ENCODE results near the gene DNAJC3. TPM values are rescaled to one million over a fixed set of nuclear protein-coding genes. Genes with fewer than 3 reads are reported as not detected.

DNAJC3 gene
- total RNA-seq, 1 experiment from 2014 or later = 25.7 TPM

GRCh38 chr13:95656386-95657015 lies 20.4 kb upstream of the DNAJC3 start:
- no peaks in the 10 kb centered on the region for H3K9me3 ChIP-seq (ENCODE audit: control insufficient read depth, insufficient read depth, low read depth, low read length)
- H3K4me1 ChIP-seq (ENCODE audit: control insufficient read depth, insufficient read depth, low read length) = no peaks in the 10 kb centered on the region
- H3K27ac ChIP-seq (ENCODE audit: low read length) = no peak overlapping the region
- no peak for DNase-seq (ENCODE audit: low read depth, low spot score)
- in situ Hi-C loops (cut with HindIII; ENCODE audit: low pct_unique_long_range_greater_than_20kb, low sequenced_read_pairs) (no loop called here), intact Hi-C loops (cut with micrococcal nuclease; ENCODE audit: unreplicated experiment) (no loop called here)
- no peaks in the 10 kb centered on the region for H3K27me3 ChIP-seq (ENCODE audit: control insufficient read depth, insufficient read depth, low read length)
- POLR2A ChIA-PET = no interaction called here
- CTCF ChIA-PET = no interaction called here
- no peak overlapping the region for H3K4me3 ChIP-seq (ENCODE audit: low read depth in 2 of 2, low read length in 2 of 2)
- TF ChIP-seq, protein P1, sequence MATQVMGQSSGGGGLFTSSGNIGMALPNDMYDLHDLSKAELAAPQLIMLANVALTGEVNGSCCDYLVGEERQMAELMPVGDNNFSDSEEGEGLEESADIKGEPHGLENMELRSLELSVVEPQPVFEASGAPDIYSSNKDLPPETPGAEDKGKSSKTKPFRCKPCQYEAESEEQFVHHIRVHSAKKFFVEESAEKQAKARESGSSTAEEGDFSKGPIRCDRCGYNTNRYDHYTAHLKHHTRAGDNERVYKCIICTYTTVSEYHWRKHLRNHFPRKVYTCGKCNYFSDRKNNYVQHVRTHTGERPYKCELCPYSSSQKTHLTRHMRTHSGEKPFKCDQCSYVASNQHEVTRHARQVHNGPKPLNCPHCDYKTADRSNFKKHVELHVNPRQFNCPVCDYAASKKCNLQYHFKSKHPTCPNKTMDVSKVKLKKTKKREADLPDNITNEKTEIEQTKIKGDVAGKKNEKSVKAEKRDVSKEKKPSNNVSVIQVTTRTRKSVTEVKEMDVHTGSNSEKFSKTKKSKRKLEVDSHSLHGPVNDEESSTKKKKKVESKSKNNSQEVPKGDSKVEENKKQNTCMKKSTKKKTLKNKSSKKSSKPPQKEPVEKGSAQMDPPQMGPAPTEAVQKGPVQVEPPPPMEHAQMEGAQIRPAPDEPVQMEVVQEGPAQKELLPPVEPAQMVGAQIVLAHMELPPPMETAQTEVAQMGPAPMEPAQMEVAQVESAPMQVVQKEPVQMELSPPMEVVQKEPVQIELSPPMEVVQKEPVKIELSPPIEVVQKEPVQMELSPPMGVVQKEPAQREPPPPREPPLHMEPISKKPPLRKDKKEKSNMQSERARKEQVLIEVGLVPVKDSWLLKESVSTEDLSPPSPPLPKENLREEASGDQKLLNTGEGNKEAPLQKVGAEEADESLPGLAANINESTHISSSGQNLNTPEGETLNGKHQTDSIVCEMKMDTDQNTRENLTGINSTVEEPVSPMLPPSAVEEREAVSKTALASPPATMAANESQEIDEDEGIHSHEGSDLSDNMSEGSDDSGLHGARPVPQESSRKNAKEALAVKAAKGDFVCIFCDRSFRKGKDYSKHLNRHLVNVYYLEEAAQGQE (IDR thresholded peaks at IDR 0.05; ENCODE audit: insufficient read depth in 1 of 2, low read depth in 2 of 2, low read length in 1 of 2) = no peak
- TF ChIP-seq SIN3A (IDR thresholded peaks at IDR 0.05; ENCODE audit: borderline replicate concordance, insufficient read depth, low read depth, low read length) (no peak), TCF7L2 (IDR thresholded peaks at IDR 0.05; ENCODE audit: low read depth, low read length) (no peak), POLR2AphosphoS5 (IDR thresholded peaks at IDR 0.05; ENCODE audit: low read depth, low read length) (no peak), CTCF (IDR thresholded peaks at IDR 0.05) (no peak)
- no TSS peak for BruUV-seq (replicated peaks)
- H3K36me3 ChIP-seq (ENCODE audit: control insufficient read depth, insufficient read depth, low read length) = no peaks in the 10 kb centered on the region
- ATAC-seq = no peak

- TF ChIP-seq TCF7L2 (IDR thresholded peaks at IDR 0.05; ENCODE audit: low read depth, low read length) (no peak), CTCF (IDR thresholded peaks at IDR 0.05) (no peak), SIN3A (IDR thresholded peaks at IDR 0.05; ENCODE audit: borderline replicate concordance, insufficient read depth, low read depth, low read length) (no peak), POLR2AphosphoS5 (IDR thresholded peaks at IDR 0.05; ENCODE audit: low read depth, low read length) (no peak)
- TF ChIP-seq, protein P1 (IDR thresholded peaks at IDR 0.05; ENCODE audit: insufficient read depth in 1 of 2, low read depth in 2 of 2, low read length in 1 of 2) = no peak
- H3K4me1 ChIP-seq (ENCODE audit: control insufficient read depth, insufficient read depth, low read length) = no peaks in the 10 kb centered on the region
- H3K36me3 ChIP-seq (ENCODE audit: control insufficient read depth, insufficient read depth, low read length) = no peaks in the 10 kb centered on the region
- DNase-seq (ENCODE audit: low read depth, low spot score) (no peak), ATAC-seq (no peak)
- POLR2A ChIA-PET = no interaction called here
- in situ Hi-C loops (cut with HindIII; ENCODE audit: low pct_unique_long_range_greater_than_20kb, low sequenced_read_pairs) = no loop called here
- no peak overlapping the region for H3K4me3 ChIP-seq (ENCODE audit: low read depth in 2 of 2, low read length in 2 of 2)
- intact Hi-C loops (cut with micrococcal nuclease; ENCODE audit: unreplicated experiment) = no loop called here
- no TSS peak for BruUV-seq (replicated peaks)
- CTCF ChIA-PET = no interaction called here
- no peaks in the 10 kb centered on the region for H3K27me3 ChIP-seq (ENCODE audit: control insufficient read depth, insufficient read depth, low read length)
- no peak overlapping the region for H3K27ac ChIP-seq (ENCODE audit: low read length)
- no peaks in the 10 kb centered on the region for H3K9me3 ChIP-seq (ENCODE audit: control insufficient read depth, insufficient read depth, low read depth, low read length)
These were observed 17.4 kb upstream of the DNAJC3 start for GRCh38 chr13:95659500-95659899.

Data from Panc1 (cell line).